COR-L47 (cell line): Measurements from ENCODE around the gene PRDX2.

Experiments
- DNase-seq: peaks from one replicate; lab custom pipeline; 2025; lab: John Stamatoyannopoulos, UW

Gene PRDX2

GRCh38 chr19:12779162-12779993, 22.2 kb downstream of the PRDX2 start:
- peak; percentile 74 for DNase-seq

GRCh38 chr19:12778905-12779161, 22.8 kb downstream of the PRDX2 start:
- DNase-seq: no peak

- peak; percentile 85 for DNase-seq
These were observed 23.3 kb downstream of the PRDX2 start for GRCh38 chr19:12778017-12778904.

- peak; percentile 82 for DNase-seq
These were observed 24.2 kb downstream of the PRDX2 start for GRCh38 chr19:12777217-12778016.

GRCh38 chr19:12774588-12775555, 26.7 kb downstream of the PRDX2 start, which contains the start of gene HOOK2:
Gene HOOK2, minus strand, starts transcription at chr19:12775552. Its CDS starts 103 bp downstream, at chr19:12775449.
- DNase-seq: peak; percentile 79

GRCh38 chr19:12773571-12773970, 28.0 kb downstream of the PRDX2 start:
- no peak for DNase-seq

GRCh38 chr19:12772323-12772722, 29.3 kb downstream of the PRDX2 start:
- DNase-seq: no peak

GRCh38 chr19:12770922-12771321, 30.7 kb downstream of the PRDX2 start:
- DNase-seq: no peak

GRCh38 chr19:12769689-12770088, 31.9 kb downstream of the PRDX2 start:
- DNase-seq: no peak

GRCh38 chr19:12767666-12768065, 33.9 kb downstream of the PRDX2 start:
- no peak for DNase-seq

GRCh38 chr19:12767150-12767549, 34.5 kb downstream of the PRDX2 start:
- no peak for DNase-seq

GRCh38 chr19:12766051-12766521, 35.5 kb downstream of the PRDX2 start:
- peak; percentile 49 for DNase-seq

GRCh38 chr19:12764698-12765097, 36.9 kb downstream of the PRDX2 start:
- no peak for DNase-seq

- no peak for DNase-seq
These were observed 38.5 kb downstream of the PRDX2 start for GRCh38 chr19:12763100-12763499.

- DNase-seq: no peak
These were observed 41.9 kb downstream of the PRDX2 start for GRCh38 chr19:12759686-12760085.

- peak; percentile 43 for DNase-seq
These were observed 43.9 kb downstream of the PRDX2 start for GRCh38 chr19:12757544-12758274.

- no peak for DNase-seq
These were observed 45.3 kb downstream of the PRDX2 start for GRCh38 chr19:12756150-12756883.

- no peak for DNase-seq
These were observed 47.0 kb downstream of the PRDX2 start for GRCh38 chr19:12754465-12755196.
